LNCaP clone FGC (cell line): Measurements from ENCODE around the gene SALL4.

Experiments used
- DNase-seq: peaks from one replicate; pipeline ENCODE4 v3.0.0-alpha.2; 2011; ENCODE audit warnings: low read depth
- H3K4me3 ChIP-seq: 2 replicates; pipeline ENCODE4 v1.5.1; 2011; ENCODE audit warnings: mild to moderate bottlenecking, low read depth, low read length, control low read depth
- CTCF ChIP-seq: IDR thresholded peaks from 2 replicates; pipeline ENCODE4 v1.5.1; 2012; ENCODE audit warnings: mild to moderate bottlenecking; ENCODE audit not compliant: control insufficient read depth, insufficient read depth; ENCODE audit errors: extremely low read depth

SALL4 gene

DNA sequence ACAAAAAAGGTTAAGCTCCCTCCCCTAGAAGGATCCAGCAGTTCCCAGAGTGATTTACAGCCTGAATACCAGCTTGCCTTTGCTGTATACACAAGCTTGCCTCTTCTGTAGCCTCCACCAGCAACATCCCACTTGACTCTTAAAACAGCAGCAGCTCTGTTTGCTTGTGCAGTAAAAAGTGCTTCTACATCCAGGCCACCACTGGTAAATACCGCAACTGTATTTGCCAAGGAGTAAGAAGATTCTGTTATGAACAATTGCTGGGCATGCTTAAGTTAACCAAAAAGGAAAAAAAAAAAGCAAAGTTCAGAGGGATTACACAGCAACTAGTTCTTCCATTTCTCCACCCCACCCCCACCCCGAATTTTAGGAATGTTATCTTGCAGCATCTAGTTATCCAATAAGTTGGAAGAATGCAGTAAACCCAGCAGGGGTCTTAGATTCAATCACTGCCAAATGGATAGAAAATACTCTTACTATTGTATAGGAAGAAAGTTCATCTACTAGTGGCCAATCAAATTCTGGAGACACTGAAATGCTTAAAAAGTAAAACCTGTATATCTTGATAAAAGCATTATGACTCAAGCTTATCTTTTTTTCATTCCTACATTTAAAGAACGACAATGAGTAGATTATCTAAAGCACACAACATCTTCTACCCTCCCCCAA, 4.8 kb downstream of the SALL4 start:
- H3K4me3 ChIP-seq: no peak overlapping the region
- DNase-seq: no peak
- no peak for TF ChIP-seq CTCF

DNA sequence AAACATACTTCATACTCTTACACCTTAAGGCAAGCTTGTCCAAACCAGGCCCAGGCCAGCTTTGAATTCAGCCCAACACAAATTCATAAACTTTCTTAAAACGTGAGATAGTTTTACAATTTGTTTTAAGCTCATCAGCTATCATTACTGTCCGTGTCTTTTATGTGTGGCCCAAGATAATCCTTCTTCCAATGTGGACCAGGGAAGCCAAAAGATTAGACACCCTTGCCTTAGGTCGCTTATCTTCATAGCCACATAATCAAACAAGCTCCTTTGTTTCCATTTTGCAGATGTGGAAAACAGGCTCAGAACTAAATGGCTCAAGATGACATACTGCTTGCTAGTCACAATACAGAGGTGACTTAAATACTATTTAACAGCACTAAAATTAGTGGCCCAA, 6.0 kb downstream of the SALL4 start:
- no peak for TF ChIP-seq CTCF
- no peak for DNase-seq
- H3K4me3 ChIP-seq: no peak overlapping the region

GRCh38 chr20:51792960-51793359, 9.4 kb downstream of the SALL4 start:
- no peak for TF ChIP-seq CTCF
- DNase-seq: no peak
- no peak overlapping the region for H3K4me3 ChIP-seq

DNA sequence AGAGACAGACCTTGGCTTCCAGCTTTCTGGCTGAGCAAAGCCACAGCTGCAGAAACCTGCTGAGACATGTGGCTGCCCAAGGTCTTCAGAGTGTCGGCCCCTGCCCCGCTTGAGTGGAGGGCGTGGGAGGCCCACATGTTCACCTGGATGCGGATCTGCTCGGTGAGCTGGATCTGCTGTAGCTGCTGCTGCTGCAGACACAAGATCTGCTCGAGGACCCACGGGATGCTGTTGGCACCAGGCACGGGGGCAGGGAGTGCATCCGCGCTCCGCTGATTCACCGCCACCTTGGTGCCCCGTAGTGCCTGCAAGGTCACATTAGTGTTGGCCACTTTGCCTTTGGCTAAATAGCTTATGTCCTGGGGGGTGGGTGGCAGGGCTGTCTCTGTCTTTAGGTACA, 10.7 kb downstream of the SALL4 start:
- DNase-seq: no peak
- TF ChIP-seq CTCF: no peak

DNA sequence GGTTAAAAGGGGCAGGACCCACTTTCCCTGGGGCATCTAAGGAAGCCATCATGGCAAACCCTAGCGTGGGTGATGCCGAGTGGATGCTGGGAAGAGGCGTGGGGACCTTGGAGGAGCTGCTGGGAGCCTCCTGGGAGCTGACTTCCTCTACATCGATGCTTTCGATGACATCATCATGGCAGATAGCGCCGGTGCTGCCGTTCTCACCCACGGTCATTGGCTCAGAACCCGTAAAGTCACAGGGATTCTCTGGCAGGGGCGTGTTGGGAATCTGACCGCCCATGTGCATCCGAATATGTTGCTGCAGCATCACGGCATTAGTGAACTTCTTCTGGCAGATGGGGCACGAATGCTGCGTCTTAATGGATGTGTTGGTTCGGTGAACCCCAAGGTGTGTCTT, 12.1 kb downstream of the SALL4 start:
- no peak for TF ChIP-seq CTCF
- H3K4me3 ChIP-seq: no peak overlapping the region
- DNase-seq: no peak

More for the DNA sequence above, 10.7 kb downstream of the SALL4 start:
- no peak overlapping the region for H3K4me3 ChIP-seq

DNA sequence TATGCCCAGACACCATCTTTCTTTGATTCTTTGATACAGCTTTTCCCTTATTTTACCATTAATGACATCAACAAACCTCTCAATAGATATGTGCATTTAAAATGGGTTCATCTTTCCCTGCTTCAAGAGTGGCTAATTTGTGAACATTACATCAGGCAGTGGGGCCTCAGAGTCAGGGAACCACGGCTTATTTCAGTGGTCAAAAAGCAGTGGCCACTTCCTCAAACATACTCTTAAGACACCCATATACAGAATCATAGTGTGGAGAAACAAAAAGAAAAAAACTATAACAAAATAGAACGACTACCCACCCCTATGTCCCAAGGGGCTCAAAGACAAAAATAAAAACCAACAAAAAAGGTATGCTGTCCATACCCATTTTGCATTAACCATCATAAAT, 12.9 kb downstream of the SALL4 start:
- DNase-seq: no peak
- TF ChIP-seq CTCF: no peak
- no peak overlapping the region for H3K4me3 ChIP-seq

DNA sequence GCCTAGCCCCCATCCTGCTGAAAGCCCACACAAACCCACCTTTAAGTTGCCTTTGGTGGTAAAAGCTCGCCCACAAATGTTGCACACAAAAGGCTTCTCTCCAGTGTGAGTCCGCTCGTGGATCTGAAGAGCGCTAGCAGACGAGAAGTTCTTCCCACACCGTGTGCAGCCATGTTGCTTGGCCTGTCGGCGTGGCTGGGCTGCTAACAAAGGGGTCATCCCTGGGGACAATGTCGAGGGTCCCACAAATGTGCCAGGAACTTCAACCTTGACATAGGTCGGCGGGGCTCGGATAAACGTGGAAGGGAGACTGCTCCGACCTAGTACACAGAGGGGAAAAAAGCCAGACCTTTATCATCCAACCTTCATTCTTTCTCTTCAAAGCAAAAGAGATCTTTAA, 13.5 kb downstream of the SALL4 start:
- DNase-seq: no peak
- no peak overlapping the region for H3K4me3 ChIP-seq
- TF ChIP-seq CTCF: no peak
